HCT116 (cell line): ENCODE results near the gene NEU4.

Experiments used
- ATF3 ChIP-seq: IDR thresholded peaks from 2 replicates; pipeline ENCODE4 v1.6.1; 2012
- CTCF ChIP-seq, 3 experiments: fragments of 200-600 bp in 1 of 3; sonication (generic) in 1 of 3; IDR thresholded peaks in 2 of 3; conservative IDR thresholded peaks in 1 of 3; 2 replicates each; pipeline ENCODE4 v1.5.1; 2012 to 2017; ENCODE audit warnings: low read depth in 2 of 3, low read length in 2 of 3, antibody characterized with exemption in 1 of 3, borderline replicate concordance in 1 of 3, control low read depth in 1 of 3, mild to moderate bottlenecking in 1 of 3, mixed read lengths in 1 of 3, mixed run types in 1 of 3, moderate library complexity in 1 of 3; ENCODE audit not compliant: insufficient read depth in 1 of 3
- EZH2phosphoT487 ChIP-seq: fragments of 200-600 bp; IDR thresholded peaks from 2 replicates; pipeline ENCODE4 v1.6.1; 2018; ENCODE audit warnings: antibody characterized with exemption, borderline replicate concordance
- FOSL1 ChIP-seq: IDR thresholded peaks from 2 replicates; pipeline ENCODE4 v1.6.1; 2012; ENCODE audit warnings: low read depth
- MAX ChIP-seq: IDR thresholded peaks from 2 replicates; pipeline ENCODE4 v1.6.1; 2012
- POLR2A ChIP-seq: IDR thresholded peaks from 2 replicates; pipeline ENCODE4 v1.7.0; 2011; ENCODE audit warnings: borderline replicate concordance; ENCODE audit not compliant: insufficient read depth, insufficient read length; ENCODE audit errors: extremely low read depth
- POLR2AphosphoS5 ChIP-seq: IDR thresholded peaks from 2 replicates; pipeline ENCODE4 v1.6.1; 2011; ENCODE audit warnings: mild to moderate bottlenecking, low read depth, low read length, moderate library complexity

- TF ChIP-seq FOSL1 (no peak), POLR2A (no peak), CTCF (IDR thresholded peaks at IDR 0.05 in 2 of 3, conservative IDR thresholded peaks at IDR 0.05 in 1 of 3; ENCODE audit: borderline replicate concordance in 1 of 3, insufficient read depth in 1 of 3, low read depth in 2 of 3, low read length in 2 of 3) (no peak), ATF3 (no peak), POLR2AphosphoS5 (no peak), MAX (no peak), EZH2phosphoT487 (no peak)
These were observed 31.8 kb upstream of the NEU4 start for GRCh38 chr2:241777170-241777685.
